Spleen (tissue), 11 donors: Measurements from ENCODE around the gene KRTAP16-1. TPM values are rescaled to one million over a fixed set of nuclear protein-coding genes. Genes with fewer than 3 reads are reported as not detected.

Source experiments
- DNase-seq: peaks from one replicate; pipeline ENCODE4 v3.0.0-alpha.2; 2020
- H3K27ac ChIP-seq, 8 donors: fragments of 200-600 bp; sonication (generic) in 7 of 8; 1 replicate in 4 of 8; 2 replicates in 4 of 8; pipeline versions ENCODE4 v1.5.0 to v1.8.0; 2016 to 2021; ENCODE audit warnings: inconsistent platforms in 4 of 8, mild to moderate bottlenecking in 4 of 8, moderate library complexity in 1 of 8
- H3K27me3 ChIP-seq, 7 donors: fragments of 200-600 bp; sonication (generic) in 6 of 7; replicated peaks in 1 of 7; 1 replicate in 4 of 7; 2 replicates in 3 of 7; pipeline versions ENCODE4 v1.5.0 to v1.8.0; 2016 to 2021; ENCODE audit warnings: inconsistent platforms in 3 of 7, mild to moderate bottlenecking in 1 of 7
- H3K36me3 ChIP-seq, 6 donors: fragments of 200-600 bp; sonication (generic) in 5 of 6; 1 replicate in 4 of 6; 2 replicates in 2 of 6; pipeline versions ENCODE4 v1.5.0 to v1.8.0; 2016 to 2021; ENCODE audit warnings: inconsistent platforms in 2 of 6
- H3K4me1 ChIP-seq, 6 donors: fragments of 200-600 bp; sonication (generic) in 5 of 6; 1 replicate in 3 of 6; 2 replicates in 3 of 6; pipeline versions ENCODE4 v1.5.0 to v1.8.0; 2016 to 2021; ENCODE audit warnings: inconsistent platforms in 3 of 6
- H3K4me3 ChIP-seq, 8 donors: fragments of 200-600 bp; sonication (generic) in 7 of 8; 1 replicate in 4 of 8; 2 replicates in 4 of 8; pipeline versions ENCODE4 v1.5.0 to v1.8.0; 2016 to 2021; ENCODE audit warnings: inconsistent platforms in 4 of 8, mild to moderate bottlenecking in 4 of 8, moderate library complexity in 2 of 8
- H3K9me3 ChIP-seq, 8 donors: fragments of 200-600 bp; sonication (generic) in 7 of 8; 1 replicate in 4 of 8; 2 replicates in 4 of 8; pipeline versions ENCODE4 v1.5.0 to v1.8.0; 2016 to 2021; ENCODE audit warnings: inconsistent platforms in 4 of 8
- CTCF ChIP-seq, 11 experiments: fragments of 200-600 bp in 7 of 11; fragments of 450-650 bp in 4 of 11; sonication (generic) in 4 of 11; IDR thresholded peaks in 8 of 11; conservative IDR thresholded peaks in 3 of 11; 1 replicate in 7 of 11; 2 replicates in 4 of 11; pipeline versions ENCODE4 v1.4.0 to v1.8.0; 2016 to 2021; ENCODE audit warnings: antibody characterized with exemption in 11 of 11, inconsistent platforms in 4 of 11, mild to moderate bottlenecking in 1 of 11
- POLR2A ChIP-seq, 3 donors: fragments of 450-650 bp; IDR thresholded peaks; one replicate each; pipeline ENCODE4 v1.5.1; 2017; ENCODE audit warnings: antibody characterized with exemption in 3 of 3, mild to moderate bottlenecking in 1 of 3
- POLR2AphosphoS5 ChIP-seq, 3 donors: sonication (generic); formaldehyde crosslinking; IDR thresholded peaks; one replicate each; pipeline ENCODE4 v1.5.1; 2017; ENCODE audit warnings: antibody characterized with exemption in 3 of 3
- WGBS, 5 donors: extraction: QIAGEN DNeasy Blood & Tissue Kit in 3 of 5; methylation state at CpG; one replicate each; pipeline versions ENCODE4 v1.1.5 to v1.1.7; 2013 to 2018; 5-methylcytosine and 5-hydroxymethylcytosine counted together
- intact Hi-C: fragments of 100-400 bp; cut with DNase I; formaldehyde crosslinking; loops from one replicate; pipeline ENCODE4 v1.15.0; 2023; ENCODE audit warnings: low total_unique reads
- polyA plus RNA-seq, 3 donors: library from polyadenylated mRNA; stranded (reverse); fragments of 200-250 nt; gene quantifications; one replicate each; pipeline ENCODE4 v1.2.1, GENCODE V29; 2013
- total RNA-seq, 7 donors: library from RNA; depleted of rRNA in 3 of 7; stranded (reverse); fragments of >200 nt in 3 of 7; fragmentation: NEBNext Ultra II Directional in 4 of 7; extraction: Animal tissue kit (Norgen Biotek cat#: 25700) in 4 of 7; gene quantifications; one replicate each; pipeline versions ENCODE4 v1.1.0 to v1.2.1, GENCODE V29; 2016 to 2021
- donor health status: healthy with polysubstance abuse.
- donor health status: DM: no; HTN: no; CAD: no; lungs with moderate emphysema.
- donor health status: DM: no; HTN: no; CAD: no.
- donor health status: Bipolar disorder and iron deficiency.
- donor health status: healthy.
- donor health status: DM: no; HTN: no; CAD: no.
- donor health status: DM: yes; HTN: yes; CAD: no.

The KRTAP16-1 gene
- total and polyA plus RNA-seq, 10 donors = not detected

DNA sequence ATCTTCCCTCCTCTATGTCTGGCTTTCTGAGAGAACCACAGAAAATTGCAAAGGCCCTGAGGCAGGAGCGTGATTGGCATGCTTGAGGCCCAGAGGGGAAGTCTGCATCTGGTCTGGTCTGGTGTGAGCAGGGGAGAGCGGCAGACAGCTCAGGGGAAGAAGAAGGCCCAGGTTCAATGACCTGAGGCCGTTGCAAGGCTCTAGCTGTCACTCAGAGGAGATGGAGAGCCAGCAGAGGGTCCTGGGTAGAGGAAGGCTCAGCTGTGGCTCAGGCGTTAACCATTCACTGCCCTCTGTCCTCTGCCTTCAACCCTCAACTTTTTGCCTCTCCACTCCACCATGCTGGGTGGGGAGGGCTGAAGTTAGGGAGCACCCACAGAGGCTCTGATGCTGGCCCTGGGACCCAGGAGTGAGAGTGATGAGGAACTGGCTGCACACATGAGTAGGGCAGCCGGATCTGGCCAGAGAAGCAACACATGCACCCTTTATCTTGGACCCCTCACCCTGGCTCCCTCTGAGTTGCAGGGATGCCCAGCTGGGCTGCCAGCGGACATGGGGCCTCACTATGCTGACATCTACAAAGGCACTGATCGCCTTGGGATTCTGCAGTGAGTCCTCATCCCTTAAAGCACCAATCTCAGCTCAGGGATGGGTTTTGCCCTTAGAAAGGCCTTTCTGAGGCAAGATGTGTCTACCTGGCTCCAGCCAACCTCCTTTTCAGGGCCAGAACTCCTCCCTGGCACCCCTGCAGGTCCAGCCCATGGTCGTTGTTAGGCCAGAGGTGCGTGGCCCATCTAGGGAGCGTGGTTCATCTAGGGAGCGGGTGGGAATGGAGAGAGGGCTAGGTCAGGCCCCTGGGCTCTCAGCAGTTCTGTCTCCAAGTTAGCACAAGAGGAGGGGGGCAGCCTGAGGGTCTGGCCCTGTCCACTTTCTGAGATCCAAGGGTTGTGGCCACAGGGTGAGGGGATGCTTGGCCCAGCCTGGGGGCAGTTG is 14.1 kb upstream of the KRTAP16-1 start:
- intact Hi-C loops = loop anchor here (10.0 kb wide), 1 partner anchor 518 kb away; no protein-coding TSS in a partner anchor
- WGBS, 5 donors = 85 to 88% (median 86%) methylated on average over 9 to 11 of the region's 11 CpGs
- DNase-seq = no peak
- TF ChIP-seq CTCF (IDR thresholded peaks at IDR 0.05 in 8 of 11, conservative IDR thresholded peaks at IDR 0.05 in 3 of 11) (no peak), POLR2A (IDR thresholded peaks at IDR 0.05) (no peak), POLR2AphosphoS5 (IDR thresholded peaks at IDR 0.05) (no peak)
- no peak overlapping the region for H3K4me3 ChIP-seq
- no peaks in the 10 kb centered on the region for H3K36me3 ChIP-seq
- H3K27me3 ChIP-seq = no peaks in the 10 kb centered on the region
- H3K27ac ChIP-seq = no peak overlapping the region
- peaks cover 0 to 18% (median 16%) of the 10 kb centered on the region in 8 donors for H3K9me3 ChIP-seq
- H3K4me1 ChIP-seq = peaks cover 0 to 6% (median 0%) of the 10 kb centered on the region in 6 donors

- H3K27ac ChIP-seq = no peak overlapping the region
- no peaks in the 10 kb centered on the region for H3K27me3 ChIP-seq
- no peaks in the 10 kb centered on the region for H3K36me3 ChIP-seq
- H3K9me3 ChIP-seq = peaks cover 0 to 18% (median 16%) of the 10 kb centered on the region in 8 donors
- WGBS, 5 donors = 34 to 43% (median 37%) methylated on average over 5 of the region's 5 CpGs
- H3K4me1 ChIP-seq = peaks cover 0 to 6% (median 0%) of the 10 kb centered on the region in 6 donors
- H3K4me3 ChIP-seq = no peak overlapping the region
- TF ChIP-seq POLR2AphosphoS5 (IDR thresholded peaks at IDR 0.05) (no peak), CTCF (IDR thresholded peaks at IDR 0.05 in 8 of 11, conservative IDR thresholded peaks at IDR 0.05 in 3 of 11) (peak; percentile 59 to 82 (median 75)), POLR2A (IDR thresholded peaks at IDR 0.05) (no peak)
- DNase-seq = no peak
- intact Hi-C loops = loop anchor here (10.0 kb wide), 1 partner anchor 517 kb away; no protein-coding TSS in a partner anchor
Measured at GRCh38 chr17:41322094-41322902, 13.2 kb upstream of the KRTAP16-1 start.

GRCh38 chr17:41318231-41318630 is 9.1 kb upstream of the KRTAP16-1 start:
- intact Hi-C loops = no loop called here
- 41 to 72% (median 59%) methylated on average over 2 of the region's 2 CpGs for WGBS, 5 donors
- TF ChIP-seq CTCF (IDR thresholded peaks at IDR 0.05 in 8 of 11, conservative IDR thresholded peaks at IDR 0.05 in 3 of 11) (no peak), POLR2A (IDR thresholded peaks at IDR 0.05) (no peak), POLR2AphosphoS5 (IDR thresholded peaks at IDR 0.05) (no peak)
- no peak for DNase-seq
- Histone ChIP-seq H3K27ac (no peak overlapping the region), H3K4me3 (no peak overlapping the region), H3K9me3 (peaks cover 0 to 18% (median 16%) of the 10 kb centered on the region in 8 donors), H3K4me1 (peaks cover 0 to 6% (median 0%) of the 10 kb centered on the region in 6 donors), H3K27me3 (peaks cover 0 to 14% (median 0%) of the 10 kb centered on the region in 7 donors), H3K36me3 (no peaks in the 10 kb centered on the region)
